Stimulated activated CD8-positive, alpha-beta memory T cell treated with anti-CD3 and anti-CD28 coated beads, Interleukin-15, amount 100 ng/mL, for 48 hours (primary cell): Measurements from ENCODE around the gene EIPR1.
"Not testable (repeated sequence)": the region's sequence is repeated elsewhere in the genome, so short reads cannot be mapped to it uniquely, and the experiment has no call there.

Experiments
- DNase-seq, 2 donors: peaks; one replicate each; pipeline ENCODE4 v3.0.0-alpha.2; 2020; ENCODE audit warnings: low read depth in 2 of 2

The EIPR1 gene

DNA sequence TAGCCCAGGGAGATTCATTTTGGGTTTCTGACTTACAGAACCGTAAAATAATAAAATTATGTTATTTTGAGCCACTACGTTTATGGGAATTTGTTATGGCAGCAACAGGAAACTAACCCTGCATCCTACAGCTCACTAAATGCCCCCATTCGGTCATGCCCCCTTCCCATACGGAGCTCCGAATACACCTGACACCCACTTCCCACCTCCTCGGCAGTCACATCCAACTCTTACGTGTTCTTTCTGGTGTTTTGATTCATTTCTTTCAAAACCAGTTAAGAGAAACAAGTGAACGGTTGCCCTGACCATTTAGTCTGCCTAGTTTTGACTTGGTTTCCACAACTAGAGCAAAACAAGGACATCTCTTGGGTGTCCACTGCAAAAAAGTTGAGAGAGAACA is 19.7 kb downstream of the EIPR1 start:
- DNase-seq, result no peak

GRCh38 chr2:3357446-3357845 is 20.2 kb downstream of the EIPR1 start:
- DNase-seq, result not testable (repeated sequence)

DNA sequence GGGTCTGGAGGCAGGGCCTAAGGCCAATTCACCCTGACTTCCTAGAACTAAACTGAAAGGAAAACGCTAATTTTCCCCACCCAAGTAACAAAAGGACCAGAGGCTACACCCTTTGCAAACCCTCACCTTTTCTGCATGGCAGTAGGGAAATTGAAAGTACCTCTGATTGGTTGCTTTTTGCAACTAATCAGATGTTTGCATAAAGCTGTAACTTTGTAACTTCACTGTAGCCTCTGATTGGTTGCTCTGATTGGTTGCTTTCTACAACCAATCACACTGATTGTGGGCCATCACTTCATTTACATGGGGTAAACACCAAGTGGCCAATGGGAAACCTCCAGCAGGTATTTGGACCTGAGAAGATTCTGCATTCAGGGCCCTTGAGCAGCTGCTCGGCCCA is 20.8 kb downstream of the EIPR1 start:
- no peak for DNase-seq

- no peak for DNase-seq
Observed at GRCh38 chr2:3355951-3356569, 21.6 kb downstream of the EIPR1 start.

DNA sequence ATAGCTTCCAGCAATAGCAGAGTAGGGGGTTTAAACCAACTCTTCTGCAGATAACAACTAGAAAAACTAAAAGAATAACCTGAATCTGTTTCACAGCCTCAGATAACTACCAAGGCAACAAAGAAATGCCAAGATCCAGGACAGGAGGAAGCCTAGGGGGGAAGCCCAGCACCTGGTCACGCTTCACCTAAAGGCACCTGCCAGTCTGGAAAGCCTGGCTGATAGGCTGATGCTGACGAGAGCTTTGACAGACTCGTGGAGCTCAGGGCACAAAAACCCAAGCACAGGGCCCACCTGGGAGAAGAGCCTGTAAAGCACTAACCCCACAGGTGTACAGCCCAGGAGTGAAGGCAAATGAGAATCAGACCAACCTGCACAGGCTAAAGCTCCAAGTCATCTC is 22.6 kb downstream of the EIPR1 start:
- DNase-seq, result no peak

GRCh38 chr2:3349211-3349693 is 28.4 kb downstream of the EIPR1 start:
- DNase-seq, result no peak

GRCh38 chr2:3348767-3349166 is 28.9 kb downstream of the EIPR1 start:
- DNase-seq, result no peak

GRCh38 chr2:3345621-3346020 is 32.0 kb downstream of the EIPR1 start:
- DNase-seq, result no peak

GRCh38 chr2:3344897-3345296 is 32.7 kb downstream of the EIPR1 start:
- DNase-seq, result no peak

GRCh38 chr2:3343012-3343411 is 34.6 kb downstream of the EIPR1 start:
- no peak for DNase-seq

DNA sequence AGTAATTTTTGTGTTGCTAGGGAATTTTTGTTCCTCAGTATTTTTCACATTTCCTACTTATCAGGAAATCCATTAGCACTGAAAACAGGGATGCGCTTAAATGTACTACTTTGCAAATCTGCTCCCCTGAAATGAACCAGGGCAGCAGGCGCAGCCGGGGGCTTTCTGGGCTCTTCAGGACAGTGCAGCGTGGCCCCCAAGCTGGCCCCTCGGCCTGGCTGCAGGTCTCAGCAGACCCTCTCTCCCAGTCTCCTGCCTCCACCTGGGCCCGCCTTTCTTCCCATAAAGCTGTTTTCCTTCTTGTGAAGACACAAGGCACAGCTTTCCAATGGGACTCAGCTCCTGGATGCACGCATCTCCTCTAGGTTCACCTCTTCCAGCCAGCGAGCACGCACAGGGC is 35.3 kb downstream of the EIPR1 start:
- no peak for DNase-seq

DNA sequence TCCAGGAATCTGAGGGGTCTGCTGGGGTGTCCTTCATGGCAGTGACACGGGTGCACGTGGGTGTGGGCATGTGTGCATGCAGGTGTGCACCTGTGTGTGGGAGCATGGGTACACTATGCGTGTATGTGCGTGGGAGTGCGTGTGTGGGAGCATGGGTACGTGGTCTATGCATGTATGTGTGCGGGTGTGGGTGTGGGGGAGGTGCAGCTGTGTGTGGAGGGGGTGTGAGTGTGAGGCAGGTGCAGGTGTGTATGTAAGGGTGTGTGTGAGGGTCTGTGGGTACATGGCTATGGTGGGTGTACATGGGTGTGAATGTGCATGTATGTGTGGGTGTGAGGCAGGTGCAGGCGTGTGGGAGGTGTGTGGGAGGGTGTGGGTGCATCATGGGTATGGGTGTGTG is 36.3 kb downstream of the EIPR1 start:
- DNase-seq, result no peak

DNA sequence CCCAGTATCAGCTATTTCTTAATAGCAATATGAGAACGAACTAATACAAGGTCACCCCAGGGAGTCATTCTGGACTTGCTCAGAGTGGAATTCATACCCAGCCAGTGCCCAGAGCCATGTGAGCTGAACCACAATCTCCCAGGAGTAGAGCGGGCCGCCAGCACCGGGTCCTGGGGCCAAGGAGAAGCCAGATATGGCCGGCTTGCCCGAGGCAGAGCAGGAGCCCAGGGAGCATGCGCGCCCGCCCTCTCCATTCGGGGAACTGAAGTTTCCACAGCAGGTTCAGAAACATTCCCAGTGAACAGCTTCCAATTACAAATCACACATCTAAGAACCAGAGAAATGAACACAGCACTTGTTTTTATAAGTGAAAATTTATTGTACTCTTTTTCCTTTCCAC is 37.5 kb downstream of the EIPR1 start:
- no peak for DNase-seq

- DNase-seq, result no peak
Observed at GRCh38 chr2:3338340-3338739, 39.3 kb downstream of the EIPR1 start.

DNA sequence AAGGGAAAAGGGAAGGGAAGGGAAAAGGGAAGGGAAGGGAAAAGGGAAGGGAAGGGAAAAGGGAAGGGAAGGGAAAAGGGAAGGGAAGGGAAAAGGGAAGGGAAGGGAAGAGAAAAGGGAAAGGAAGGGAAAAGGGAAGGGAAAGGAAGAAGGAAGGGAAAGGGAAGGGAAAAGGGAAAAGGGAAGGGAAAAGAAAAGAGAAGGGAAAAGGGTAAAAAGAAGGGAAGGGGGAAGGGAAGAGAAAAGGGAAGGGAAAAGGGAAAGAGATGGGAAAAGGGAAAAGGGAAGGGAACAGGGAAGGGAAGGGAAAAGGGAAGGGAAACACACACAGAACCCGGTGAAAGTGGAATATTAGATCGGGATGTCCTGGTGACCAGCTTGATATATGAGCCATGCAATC is 40.8 kb downstream of the EIPR1 start:
- no peak for DNase-seq

DNA sequence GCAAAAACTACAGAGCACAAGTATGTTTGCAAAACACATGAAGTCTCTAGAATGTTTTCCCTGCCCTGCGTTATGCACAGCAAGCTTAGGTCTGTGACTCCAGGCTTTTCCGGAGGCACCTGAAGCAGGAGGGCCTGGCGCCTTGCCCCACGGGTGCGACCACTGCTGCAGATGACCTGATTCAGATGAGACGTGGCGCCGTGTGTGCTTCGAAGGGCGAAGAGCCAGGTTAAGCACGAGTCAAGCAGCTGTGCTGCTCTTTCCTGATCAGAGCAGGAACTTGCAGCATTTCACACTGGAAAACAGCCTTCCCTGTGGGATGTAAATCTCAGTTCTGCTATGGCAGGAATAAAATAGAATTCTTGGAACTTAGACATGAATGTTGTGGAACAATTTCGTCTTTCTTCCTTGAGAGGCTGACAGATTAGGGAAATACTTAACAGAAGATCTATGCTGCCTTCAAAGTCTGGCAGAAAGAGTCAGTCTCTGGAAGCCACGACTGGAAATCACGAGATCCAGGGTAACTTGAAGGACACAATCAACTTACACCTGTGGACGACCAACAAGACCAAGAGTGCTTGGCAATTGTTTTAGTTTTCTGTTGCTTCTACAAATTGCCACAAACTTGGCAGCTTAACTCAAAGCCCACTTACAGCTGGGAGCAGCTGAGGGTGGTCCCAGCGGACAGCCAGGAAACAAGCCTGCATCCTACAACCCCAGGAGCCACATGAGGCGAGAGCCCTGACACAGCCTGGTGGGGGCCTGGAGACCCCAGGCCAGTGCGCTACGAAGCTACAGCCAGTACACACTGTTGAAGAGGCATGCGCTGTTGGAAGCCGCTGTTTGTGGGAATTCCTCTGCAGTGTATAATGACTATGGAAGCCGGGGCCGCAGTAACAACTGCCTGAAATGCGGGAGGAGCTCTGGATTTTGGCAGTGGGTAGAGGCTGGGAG is 42.9 kb downstream of the EIPR1 start:
- no peak for DNase-seq

GRCh38 chr2:3332133-3332532 is 45.5 kb downstream of the EIPR1 start:
- no peak for DNase-seq

- no peak for DNase-seq
Observed at GRCh38 chr2:3329491-3329890, 48.1 kb downstream of the EIPR1 start.

DNA sequence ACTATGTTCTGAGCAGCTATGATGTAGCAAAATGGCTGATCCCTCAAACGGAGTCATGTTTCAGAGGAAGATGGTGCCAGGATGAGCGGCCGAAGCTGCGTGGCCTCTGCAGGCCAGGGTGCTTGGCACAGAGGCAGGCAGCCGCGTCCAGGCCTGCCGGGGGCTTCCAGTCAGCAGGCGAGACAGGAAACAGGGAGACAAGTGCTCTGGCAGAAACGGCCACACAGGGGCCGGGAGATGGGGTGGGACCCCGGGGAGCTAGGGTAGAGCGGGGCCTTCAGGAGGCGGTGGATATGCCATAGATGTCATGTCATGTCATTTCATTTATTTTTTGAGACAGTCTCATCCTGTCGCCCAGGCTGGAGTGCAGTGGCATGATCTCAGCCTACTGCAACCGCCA is 50.7 kb downstream of the EIPR1 start:
- no peak for DNase-seq

- DNase-seq, result no peak
Observed at GRCh38 chr2:3326182-3326537, 51.5 kb downstream of the EIPR1 start.

GRCh38 chr2:3325458-3326181 is 52.0 kb downstream of the EIPR1 start:
- DNase-seq, result no peak

DNA sequence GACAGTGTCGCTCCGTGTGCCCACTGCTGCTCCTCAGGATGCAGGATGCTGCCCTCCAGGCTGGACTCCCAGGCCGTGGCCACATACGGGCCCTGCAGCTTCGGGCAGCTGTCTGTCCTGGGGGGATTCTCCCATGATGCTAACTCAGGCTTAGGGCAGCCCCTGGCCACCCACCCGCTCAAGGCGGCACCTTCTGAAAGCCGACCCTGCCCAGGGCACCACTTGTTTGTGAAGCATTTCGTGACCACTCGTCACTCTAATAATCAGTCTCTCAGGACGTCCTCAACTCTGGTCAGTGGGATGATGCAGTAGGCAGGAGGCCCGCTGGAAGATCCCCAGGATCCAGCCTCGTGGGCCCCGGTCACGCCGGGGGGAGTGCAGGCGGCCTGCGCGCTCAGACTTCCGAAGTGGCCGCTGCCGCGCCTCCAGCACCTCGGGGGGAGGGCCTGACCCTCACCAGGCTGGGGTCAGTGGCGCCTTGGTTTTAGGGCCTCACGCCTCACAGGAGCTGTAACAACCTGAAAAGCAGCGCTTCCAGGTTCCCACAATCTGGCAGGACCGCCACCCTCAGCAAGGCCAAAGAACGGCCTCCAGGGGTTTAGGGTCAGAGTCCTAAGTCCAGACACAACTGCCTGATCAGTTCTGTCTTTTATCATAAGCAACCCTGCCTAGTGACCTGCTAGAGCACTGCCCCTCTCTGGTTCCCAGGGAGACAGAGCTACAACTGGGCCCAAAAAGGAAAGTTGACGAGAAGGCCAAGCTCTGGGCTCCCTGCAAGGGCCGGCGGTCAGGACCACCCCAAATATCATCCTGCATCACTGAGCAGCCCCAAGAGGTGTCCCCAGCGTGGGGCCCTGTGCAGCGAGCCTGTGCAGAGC is 53.0 kb downstream of the EIPR1 start:
- no peak for DNase-seq
